Amniotic epithelial cell (primary cell): ENCODE measurements around the gene GPA33.
A peak's percentile ranks its signal among the peaks of the same experiment; 100 is the strongest.

Experiments
- DNase-seq: peaks from one replicate; pipeline ENCODE4 v3.0.0-alpha.2; 2010; ENCODE audit warnings: low read depth

Gene GPA33

GRCh38 chr1:167086033-167086432 lies 4.1 kb downstream of the GPA33 start:
- no peak for DNase-seq

DNA sequence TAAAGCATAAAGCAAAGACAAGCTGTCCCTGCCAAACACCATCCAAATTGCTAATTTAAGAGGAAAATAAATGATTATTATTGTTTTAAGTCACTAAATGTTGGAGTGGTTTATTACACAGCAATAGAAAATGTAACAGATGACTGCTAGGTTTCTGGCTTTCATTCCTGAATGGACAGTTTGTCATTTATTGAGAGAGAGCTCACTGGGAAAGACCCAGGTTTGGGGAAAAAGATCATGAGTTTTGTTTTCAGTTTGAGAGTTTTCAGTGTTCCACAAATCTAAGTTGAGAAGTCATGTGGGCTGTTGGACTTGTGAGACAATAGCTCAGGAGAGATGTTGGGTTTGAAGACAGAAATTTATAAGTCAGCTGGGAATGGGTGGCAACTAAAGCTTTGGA lies 5.4 kb downstream of the GPA33 start:
- DNase-seq = no peak

GRCh38 chr1:167083871-167084270 lies 6.3 kb downstream of the GPA33 start:
- no peak for DNase-seq

DNA sequence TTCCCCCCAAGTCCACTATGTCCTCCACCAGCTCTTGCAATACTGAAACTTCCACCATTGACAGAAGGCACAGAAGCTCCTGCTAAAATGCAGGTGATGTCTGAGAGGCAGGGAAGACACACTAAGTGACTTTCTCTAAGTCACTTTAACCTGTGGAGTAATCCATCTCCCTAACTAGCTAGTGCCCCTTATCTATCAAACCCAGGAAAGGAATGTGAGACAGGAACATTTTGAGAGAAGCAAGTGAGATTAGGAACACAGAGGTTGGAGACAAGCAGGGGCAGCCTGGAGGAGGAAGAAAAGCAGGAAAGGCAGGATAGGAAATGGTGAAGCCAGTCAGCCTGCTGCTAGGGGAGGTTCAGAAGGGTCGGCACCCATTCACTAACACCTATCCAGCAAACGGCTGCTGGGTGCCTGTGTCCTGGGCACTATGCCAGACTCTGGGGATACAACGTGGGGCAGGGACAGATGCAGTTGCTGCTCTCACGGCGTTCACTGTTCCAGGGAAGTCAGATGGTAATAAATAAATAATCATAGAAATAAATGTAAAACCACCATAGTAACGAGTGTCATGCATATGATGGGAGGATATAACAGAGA lies 7.0 kb downstream of the GPA33 start:
- no peak for DNase-seq

DNA sequence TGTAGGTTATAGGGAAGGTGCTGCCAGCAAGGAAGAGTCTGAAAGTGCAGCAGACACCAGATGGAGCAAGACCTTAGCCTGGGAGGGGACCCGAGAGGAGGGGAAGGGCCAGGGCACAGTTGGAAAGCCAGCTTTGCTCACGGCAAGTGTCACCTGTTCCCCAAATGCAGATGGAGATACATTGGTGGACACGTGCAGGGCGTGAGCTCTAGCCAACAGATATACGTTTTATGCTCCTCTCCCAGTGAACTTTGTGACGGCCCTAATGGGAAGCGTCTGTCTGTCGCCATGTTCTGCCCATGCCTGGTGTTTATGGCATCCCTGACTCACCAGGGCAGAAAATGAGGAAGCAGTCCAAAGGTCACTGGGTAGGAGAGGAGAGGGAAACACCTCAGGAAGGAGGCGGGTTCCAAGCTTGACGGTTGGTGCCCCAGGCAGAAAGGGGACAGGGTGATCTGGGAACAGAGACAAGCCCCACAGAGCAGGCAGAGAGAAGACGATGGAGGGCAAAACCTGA lies 7.6 kb downstream of the GPA33 start:
- DNase-seq = no peak

DNA sequence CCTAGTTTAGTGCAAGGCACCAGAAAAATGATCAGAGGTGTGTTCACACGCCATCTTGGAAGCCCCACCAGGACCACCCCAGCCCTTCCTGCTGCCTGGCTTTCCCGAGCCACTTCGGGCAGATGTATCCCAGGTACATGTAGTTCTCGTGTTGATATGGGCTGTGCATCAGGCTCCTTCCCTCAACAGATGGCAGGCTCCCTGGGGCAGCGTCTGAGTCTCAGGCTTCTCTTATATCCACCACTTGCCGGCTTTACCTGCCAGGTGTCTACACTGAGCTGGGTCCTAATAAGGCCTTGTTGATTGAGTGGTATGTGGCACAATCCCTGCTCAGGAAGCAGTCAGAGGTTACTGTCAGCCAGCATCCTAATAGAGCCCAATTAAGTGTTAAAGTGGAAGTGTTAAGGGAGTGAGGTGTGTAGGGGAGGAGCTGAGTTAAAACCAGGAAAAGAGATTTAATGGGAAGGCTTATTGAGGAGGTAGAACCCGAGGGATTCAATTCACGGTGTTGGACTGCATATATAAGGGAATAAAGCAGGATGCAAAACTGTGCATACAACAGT lies 8.5 kb downstream of the GPA33 start:
- DNase-seq = no peak

- DNase-seq = no peak
These were observed 12.3 kb downstream of the GPA33 start for GRCh38 chr1:167077868-167078210.

DNA sequence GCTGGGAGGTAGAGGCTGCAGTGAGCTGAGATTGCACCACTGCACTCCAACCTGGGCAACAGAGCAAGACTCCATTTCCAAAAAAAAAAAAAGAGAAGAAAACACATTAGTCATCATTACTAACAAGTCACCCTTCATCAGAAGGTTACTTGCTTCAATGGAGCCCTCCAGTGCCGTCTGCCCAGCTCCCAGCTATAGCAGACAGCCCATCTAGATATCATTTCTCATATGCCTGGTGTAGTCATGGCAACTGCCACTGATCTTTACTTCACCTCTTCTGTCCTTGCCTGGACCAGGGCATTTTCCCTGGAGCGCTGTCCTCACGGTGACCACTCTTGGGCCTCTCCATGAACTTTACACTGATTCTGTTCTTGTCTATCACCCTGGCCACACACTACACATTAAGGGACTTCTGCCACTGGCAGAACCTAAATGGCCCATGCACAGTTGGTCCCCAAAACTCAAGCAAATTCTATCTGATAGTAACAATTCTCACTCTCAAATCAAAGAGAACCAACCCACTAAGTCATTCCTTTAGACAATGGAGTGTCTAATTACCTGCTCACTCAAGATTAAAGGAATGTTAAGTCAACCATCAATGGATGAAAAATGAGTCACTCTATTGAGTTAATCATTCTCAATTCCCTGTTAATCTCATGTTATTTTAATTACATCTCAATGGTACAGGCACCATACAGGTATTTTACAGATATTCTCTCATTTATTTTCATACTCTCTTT lies 12.9 kb downstream of the GPA33 start:
- DNase-seq = no peak

DNA sequence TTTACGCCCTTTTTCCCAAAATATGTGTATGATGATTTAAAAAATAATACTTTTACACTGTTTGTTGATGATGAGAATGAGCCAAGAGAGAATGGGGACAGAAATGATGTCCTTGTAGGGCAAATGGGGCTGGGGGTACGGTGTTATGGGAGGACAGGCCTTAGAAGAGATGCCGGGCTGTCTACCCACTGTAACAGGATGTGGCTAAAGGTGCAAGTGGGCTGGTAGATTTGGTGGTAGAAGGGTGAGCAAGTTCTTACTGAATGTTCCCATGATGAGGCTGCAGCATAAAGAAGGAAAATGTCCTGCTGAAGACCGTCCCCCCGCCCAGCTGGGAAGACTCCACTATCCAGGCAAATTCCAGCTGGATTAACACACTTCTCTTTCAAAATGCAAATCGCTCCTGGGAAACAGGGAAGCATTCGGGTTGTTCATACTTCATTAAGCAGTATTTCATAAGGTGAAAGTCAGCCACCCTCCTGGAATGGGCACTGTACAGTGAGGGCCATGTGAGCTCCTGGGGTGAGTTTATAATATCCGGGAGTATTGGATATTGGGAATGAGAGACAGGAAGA lies 14.0 kb downstream of the GPA33 start:
- no peak for DNase-seq

DNA sequence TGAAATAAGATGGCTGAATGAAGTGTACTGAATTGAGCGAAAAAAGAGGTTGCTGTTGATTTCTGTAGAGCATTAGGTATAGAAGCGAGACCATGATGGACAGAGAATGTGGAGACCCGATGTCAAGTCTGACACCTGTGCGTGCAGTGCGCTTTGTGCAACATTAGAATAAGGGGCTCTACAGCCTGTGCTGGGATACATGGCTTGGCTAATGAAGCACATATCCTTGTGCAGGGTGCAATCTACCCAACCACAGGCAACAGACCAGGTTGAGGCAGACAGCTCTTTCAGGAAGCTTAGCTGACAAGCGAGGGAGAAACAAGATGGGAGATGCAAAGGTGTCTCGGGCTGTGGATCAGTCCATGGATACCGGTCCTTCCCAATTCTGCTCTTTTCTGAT lies 18.9 kb downstream of the GPA33 start:
- no peak for DNase-seq

DNA sequence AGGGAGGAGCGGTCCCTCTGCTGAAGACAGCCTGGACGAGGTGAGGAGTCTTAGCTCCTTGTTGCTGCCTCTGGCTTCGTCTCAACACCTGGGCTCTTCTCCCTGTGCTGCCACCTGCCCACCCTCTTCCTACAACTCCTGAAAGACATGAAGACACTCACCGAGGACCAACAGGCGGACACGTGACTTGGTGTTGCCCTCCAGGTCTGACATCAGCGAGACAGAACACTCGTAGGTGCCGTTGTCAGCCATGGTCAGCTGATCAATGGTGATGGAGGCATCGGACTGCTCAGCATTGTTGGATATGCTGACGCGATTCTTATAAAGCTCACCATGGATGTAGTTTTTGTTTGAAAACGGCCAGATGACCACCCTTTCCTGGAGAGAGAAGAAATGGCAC lies 21.4 kb downstream of the GPA33 start:
- no peak for DNase-seq

DNA sequence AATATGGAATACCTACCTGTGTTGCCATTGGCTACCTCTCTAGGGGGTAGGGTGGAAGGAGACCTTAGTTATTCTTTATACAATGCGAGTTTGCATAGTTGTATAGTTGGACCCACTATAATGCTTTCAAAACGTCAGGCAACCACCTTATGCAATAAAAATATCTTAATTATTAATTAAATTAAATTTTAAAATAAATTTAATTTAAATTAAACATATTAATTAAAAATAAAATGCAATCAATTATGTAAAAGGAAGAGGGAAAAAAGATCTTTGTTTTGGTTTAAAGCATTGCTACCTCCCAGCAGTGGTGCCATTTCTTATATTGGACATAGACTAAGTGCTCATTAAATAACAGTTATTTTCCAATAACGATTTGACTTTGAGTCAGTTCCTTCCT lies 22.3 kb downstream of the GPA33 start:
- DNase-seq = no peak

GRCh38 chr1:167066333-167067122 lies 23.6 kb downstream of the GPA33 start:
- peak; percentile 20 for DNase-seq

- DNase-seq = no peak
These were observed 24.7 kb downstream of the GPA33 start for GRCh38 chr1:167065471-167065870.

- no peak for DNase-seq
These were observed 25.6 kb downstream of the GPA33 start for GRCh38 chr1:167064621-167065020.

- no peak for DNase-seq
These were observed 29.1 kb downstream of the GPA33 start for GRCh38 chr1:167061073-167061464.

- no peak for DNase-seq
These were observed 29.8 kb downstream of the GPA33 start for GRCh38 chr1:167060141-167061072.

GRCh38 chr1:167059809-167060107 lies 30.4 kb downstream of the GPA33 start:
- DNase-seq = no peak

DNA sequence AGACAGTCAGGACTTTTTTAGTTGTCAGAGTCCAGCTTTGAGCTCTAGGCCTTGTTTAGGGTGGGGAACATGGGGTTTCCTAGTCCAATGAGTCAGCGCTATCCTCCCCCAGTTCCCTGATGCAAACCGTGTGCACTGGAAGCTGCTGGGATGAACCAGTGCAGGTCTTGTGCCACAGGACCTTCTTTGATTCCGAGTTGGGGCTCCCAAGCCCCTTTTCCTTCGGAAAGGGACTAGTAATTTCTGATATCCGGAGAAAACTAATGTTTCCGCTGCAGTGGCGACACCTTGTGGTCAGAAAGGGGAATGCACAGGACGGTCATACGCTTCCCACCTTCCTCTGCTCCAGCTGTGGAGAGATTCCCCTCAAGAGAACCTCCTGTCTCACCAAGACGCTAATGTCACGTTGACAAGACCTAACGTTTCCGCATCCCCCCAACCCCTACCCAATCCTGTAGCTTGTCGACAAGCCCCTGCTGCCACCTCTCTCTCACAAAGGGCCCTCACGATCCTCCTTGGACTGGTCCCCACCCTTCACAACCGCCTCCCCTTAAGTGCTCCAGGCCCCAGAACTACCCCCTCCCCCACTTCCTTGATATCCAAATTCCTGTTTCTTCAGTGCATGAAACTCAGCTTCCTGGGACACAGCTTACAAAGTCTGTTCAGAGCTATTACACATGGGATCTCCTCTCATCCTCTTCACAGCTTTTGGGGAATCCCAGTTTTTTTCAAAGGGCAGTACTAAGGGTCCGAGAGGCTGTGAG lies 30.9 kb downstream of the GPA33 start:
- peak; percentile 25 for DNase-seq

GRCh38 chr1:167057241-167057688 lies 32.9 kb downstream of the GPA33 start:
- peak; percentile 33 for DNase-seq
